NCI-H69 (cell line): ENCODE data around the gene WNT8B.

Source experiments
- DNase-seq: peaks from one replicate; lab custom pipeline; 2025; lab: John Stamatoyannopoulos, UW

Gene WNT8B, protein sequence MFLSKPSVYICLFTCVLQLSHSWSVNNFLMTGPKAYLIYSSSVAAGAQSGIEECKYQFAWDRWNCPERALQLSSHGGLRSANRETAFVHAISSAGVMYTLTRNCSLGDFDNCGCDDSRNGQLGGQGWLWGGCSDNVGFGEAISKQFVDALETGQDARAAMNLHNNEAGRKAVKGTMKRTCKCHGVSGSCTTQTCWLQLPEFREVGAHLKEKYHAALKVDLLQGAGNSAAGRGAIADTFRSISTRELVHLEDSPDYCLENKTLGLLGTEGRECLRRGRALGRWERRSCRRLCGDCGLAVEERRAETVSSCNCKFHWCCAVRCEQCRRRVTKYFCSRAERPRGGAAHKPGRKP

DNA sequence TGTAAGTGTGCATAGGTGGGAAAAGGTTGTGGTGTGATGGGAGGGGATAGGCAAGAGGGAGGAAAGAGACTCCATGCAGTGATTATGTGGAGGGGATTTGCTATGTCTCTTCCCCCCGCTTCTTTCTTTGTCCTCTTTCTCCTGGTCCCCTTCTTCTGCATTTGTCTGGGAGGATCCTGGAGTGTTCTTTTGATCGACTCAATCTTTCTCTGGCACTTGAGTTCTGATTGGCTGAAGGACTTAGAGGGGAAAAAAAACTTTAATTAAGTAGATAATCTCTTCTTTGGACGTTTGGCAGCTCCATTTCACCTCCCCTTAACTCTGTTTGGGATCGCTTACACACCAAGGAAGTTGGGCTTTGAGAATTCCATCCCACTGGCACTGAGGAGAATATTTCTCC lies at the start of gene WNT8B:
WNT8B (plus strand) TSS at position 301 of the 400 bp plus-strand sequence. CDS start 160 bp downstream, outside the sequence.
- no peak for DNase-seq

DNA sequence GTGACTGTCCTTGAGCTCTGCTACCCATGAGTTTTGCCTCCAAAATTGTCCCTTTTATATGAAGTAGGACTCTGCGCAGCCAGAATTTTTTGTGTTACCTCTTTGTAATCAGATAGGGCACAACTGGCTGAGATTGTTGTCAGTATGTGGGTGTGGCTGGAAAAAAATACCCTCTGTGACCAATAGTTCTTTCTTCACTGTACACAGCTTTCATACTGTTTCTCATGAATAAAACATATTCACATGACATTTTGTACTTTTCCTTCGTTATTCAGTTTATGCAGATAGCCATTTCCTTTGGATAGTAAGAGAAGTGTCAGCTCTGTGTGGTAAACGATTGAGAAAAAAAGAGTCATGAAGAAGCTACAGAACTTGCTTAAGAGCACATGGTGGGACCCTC lies 49.6 kb upstream of the WNT8B start:
- DNase-seq, result no peak

DNA sequence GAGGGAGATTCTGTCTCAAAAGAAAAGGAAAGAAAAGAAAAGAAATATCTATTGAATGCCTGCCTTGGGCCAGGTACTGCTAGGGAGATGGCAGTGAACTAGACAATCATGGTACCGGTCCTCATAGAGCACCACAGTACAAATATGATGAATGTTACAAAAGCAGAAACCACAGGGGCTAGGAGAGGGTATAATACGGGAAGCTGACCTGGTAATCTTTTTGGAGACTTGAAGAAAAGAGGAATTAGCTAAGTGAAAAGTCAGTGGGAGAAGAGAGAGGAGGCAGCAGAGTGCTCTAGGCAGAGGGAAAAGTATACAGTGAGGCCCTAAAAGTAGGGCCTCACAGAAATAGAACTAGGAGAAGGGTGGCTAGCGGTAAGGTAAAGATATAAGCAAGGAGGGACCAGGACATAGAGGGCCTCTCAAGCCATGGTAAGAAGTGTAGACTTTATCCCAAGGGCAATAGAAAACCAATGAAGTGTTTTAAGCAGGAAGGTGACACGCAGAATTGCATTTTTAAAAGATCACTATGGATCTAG lies 42.8 kb upstream of the WNT8B start:
- DNase-seq, result no peak

DNA sequence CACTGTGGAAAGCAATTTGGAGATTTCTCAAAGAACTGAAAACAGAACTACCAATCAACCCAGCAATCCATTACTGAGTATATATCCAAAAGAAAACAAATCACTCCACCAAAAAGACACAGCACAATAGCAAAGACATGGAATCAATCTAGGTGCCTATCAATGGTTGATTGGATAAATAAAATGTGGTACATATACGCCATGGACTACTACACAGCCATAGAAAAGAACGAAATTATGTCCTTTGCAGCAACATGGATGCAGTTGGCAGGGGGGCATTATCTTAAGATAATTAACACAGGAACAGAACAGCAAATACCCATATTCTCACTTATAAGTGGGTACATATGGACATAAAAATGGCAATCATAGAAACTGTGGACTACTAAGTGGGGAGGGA lies 35.4 kb upstream of the WNT8B start:
- no peak for DNase-seq

DNA sequence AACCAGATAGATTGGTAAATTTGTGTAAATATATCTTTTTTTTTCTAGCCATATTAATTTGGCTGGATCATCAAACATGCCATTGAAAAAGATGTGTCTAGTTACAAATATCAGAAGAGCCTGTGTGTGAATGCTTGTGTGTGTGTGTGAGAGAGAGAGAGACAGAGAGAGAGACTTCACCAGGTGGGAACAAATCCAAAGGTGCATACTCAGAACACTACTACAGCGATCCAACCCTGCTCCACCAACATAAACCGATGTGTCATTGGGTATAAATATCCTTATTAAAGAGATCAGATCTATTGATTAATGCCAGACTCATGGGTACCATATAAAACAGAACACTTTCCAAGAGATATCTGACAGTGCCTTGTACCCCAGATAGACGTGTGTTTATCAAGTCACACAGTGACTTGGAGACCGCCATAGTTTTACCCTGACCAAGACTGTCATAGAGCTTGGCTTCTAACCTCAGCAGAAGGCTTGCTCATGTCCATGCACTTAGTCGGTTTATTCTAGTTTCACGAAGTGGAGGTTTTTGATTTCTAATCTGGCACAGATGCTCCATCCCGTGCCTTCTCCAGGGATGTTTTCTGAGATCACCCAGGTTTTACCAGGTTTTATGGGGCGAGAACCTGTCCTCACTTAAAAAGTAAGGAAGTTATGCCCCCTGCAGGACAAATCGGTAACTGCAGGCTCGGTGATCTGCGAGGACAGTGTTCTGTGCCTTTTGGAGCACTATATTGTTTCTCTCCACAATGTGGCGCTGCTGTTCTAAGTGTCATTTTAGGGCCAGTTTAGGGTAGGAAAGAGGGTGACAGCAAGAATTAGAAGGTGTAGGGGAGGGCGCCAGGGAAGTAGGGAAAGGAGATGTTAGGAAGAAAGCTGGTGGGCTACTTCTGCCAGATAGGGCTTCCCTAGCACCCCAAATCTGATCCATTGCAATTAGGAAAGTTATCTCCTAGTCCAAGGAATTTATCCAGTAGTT lies 29.3 kb upstream of the WNT8B start:
- peak; percentile 86 for DNase-seq

DNA sequence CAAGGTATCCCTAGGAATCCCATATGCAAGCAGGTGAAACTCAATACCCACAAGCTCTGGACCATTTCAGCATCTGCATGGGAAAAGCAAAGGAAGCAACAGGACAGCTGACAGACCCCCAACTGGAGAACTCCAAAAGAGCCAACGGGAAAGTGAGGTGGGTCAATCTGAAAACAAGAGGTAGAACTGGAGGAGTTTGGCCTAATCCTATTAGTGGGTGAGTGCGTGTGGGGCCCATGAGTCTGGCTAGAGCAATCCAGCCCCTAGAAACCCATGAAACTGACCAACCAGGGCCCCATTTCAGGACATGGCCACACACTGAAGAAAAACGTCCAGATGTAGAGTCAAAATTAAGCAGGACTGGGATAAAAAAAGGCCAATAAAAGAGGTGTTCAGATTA lies 26.6 kb upstream of the WNT8B start:
- no peak for DNase-seq

DNA sequence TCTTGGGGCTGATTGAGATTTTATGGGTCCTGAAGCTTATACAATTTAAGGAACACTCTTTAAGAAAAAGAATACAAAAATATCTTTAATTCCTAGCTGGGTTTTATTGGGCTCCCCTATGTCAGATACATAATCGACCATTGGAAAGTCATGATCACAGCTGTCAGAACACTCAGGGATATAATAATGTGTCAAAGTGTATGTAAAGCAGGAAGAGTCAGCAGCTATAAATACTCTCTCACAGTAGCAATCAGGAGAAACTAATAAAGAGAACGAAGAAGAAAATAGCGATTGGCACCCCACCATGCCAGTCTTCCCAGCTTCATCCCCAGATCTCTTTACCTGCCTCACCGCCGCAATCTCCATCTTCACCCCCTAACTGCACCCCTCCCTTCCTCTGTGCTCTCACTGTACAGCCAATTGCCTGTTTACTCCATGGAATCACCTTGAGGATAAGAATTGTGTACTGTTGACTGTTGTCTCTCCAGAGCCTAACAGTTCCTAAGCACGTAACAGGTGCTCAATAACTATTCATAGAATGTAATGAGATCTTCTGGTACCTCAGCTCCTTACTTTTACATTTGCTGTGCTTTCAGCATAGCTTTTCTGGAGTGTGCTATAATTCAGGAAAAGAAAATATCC lies 24.0 kb upstream of the WNT8B start:
- DNase-seq, result no peak

DNA sequence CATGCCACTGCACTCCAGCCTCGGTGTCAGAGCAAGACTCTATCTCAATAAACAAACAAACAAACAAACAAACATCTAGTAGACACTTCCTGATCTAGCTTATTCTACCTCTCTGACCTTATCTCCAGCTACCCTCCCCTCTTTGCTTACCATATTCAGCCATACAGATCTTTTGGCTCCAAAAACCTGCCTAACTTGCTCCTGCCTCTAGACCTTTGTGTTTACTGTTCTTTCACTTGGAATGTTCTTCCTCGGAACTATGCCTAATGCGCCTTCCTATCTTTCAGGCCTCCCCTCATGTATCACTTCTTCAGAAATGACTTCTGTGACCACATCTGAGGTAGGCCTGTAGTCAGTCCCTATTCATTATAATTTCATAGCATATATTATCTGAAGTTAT lies 20.3 kb upstream of the WNT8B start:
- no peak for DNase-seq

DNA sequence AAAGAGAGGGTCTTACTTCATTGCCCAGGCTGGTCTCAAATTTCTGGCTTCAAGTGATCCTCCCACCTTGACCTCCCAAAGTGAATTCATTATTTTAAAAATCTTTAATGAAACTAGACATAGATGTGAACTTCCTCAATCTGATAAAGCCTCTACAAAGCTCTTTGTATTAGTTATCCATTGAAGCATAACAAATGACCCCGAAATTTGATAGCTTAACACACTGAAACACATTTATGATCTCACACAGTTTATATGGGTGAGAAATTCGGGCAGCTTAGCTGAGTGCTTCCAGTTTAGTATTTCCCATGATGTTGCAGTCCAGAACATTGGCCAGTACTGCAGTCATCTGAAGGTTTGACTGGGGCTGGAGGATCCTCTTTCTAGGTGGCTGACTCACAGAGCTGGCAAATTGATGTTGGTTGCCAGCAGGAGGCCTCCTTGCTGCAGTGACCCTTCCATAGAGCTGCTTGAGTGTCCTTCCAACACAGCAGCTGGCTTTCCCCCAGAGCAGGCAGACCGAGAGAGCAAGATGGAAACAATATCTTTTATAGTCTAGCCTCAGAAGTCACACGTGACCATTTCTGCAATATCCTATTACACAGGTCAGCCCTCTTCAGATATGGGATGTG lies 16.6 kb upstream of the WNT8B start:
- DNase-seq, result no peak

DNA sequence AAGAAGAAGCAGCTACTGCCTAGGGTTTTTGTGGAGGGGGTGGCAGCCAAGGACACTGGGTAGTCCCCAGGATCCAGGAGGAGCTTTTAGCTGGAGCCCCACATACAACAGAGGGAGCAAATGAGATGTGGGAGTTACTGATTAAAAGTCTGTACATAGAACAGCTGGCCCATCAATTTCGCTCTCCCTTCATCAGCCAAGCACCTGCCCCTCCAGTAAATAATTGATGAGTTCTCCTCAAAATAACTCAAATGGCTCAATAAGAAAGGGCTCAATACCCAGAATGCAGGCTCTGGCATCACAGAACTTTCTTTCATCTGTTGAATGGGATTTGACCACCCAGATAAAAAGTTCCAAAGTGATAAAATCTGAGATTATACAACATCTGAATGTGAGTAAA lies 15.1 kb upstream of the WNT8B start:
- no peak for DNase-seq

DNA sequence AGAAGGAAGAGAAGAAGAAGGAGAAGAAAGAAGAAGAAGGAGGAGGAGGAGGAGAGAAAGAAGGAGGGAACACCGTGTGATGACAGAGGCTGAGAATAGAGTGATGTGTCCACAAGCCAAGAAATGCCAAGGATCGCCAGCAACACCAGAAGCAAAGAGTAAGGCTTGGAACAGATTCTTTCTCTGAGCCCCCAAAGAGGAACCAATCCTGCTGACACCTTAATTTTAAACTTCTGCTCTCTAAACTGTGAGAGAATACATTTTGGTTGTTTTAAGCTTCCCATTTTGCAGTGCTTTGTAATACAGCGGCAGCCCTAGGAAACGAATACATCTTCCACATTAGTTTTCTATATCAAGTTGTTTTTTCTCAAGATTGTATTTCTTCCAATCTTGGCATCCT lies 13.9 kb upstream of the WNT8B start:
- DNase-seq, result no peak

DNA sequence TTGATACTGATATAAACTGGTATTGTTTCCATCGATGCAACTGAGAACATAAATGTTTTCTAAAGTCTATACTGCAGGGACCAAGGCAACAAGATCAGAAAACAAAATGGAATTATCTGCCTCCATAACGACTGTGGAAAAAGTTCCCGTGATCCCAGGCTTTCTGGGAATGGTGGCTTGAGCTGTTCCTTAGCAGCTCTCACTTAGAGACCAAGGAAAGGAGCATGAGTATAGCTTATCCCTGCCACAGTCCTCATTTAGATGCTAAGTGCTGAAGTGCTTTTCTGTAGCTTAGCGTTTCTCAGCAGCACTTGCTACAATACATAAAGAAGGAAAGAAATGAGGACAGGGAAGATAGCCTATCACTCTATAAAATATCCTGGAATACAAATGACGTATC lies 5.5 kb downstream of the WNT8B start:
- no peak for DNase-seq

DNA sequence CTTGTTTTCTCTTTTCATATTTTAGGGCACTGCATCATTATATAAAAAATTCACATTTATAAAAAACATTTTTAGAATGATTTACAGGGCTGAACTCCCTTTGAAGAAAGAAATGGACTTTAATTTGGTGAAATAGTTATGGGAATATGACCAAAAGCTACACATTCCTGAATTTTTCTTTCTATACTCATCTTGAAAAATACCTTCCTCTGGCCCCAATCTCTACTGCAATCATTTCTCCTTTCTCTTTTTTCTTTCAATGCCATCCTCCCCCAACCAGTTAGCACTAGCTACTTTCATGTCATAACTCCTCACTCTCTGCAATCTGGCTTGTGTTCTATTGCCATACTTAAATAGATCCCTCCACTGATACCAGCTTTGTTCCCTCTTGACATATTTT lies 6.2 kb downstream of the WNT8B start:
- no peak for DNase-seq

DNA sequence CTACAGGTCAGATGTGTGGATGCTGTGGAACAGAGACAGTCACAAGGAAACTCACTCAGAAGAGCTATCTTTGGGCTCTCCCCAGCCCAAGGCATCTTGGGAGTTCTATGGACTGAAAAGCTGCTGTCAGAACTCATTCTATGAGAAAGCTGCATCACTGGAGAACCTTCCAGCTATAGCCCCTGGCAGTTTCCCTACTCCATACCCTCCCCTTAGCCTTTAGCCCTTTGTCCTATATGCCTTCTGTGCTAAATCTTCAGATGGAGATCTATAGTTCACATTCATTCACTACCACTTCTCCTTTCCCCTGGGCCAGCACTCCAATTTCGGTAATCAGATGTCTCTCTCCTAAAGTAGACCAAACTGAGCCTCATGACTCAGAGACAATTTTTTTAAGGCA lies 6.9 kb downstream of the WNT8B start:
- no peak for DNase-seq

DNA sequence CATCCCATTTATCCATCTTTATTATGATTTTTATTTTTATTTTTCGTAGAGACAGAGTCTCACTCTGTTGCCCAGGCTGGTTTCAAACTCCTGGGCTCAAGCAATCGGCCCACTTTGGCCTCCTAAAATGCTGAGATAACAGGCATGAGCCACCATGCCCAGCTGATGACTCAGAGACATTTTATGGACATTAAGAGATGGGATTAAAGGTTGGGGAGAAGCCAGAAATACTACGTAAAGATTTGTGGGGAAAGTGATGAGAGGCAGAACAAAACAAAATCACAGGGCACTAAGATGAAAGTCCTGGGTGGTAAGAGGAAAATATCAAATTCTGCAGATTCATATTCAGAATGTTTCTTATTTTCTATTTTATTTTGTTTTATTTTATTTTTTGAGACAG lies 7.6 kb downstream of the WNT8B start:
- DNase-seq, result no peak

DNA sequence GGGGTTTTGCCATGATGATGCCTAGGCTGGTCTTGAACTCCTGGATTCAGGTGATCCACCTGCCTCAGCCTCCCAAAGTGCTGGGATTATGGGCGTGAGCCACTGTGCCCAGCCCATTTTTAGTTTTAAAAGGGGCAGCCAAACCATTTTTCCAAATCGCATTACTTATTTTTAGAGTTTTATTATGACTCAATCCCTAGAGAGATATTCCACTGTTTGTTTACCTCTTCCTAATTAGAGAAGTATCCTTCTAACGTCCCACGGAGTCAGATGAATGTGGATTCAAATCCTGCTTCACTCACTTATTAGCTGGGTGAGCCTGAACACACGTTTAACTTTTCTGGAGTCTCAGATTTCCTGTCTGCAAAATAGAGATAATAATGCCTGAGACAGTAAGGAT lies 15.2 kb downstream of the WNT8B start:
- no peak for DNase-seq

DNA sequence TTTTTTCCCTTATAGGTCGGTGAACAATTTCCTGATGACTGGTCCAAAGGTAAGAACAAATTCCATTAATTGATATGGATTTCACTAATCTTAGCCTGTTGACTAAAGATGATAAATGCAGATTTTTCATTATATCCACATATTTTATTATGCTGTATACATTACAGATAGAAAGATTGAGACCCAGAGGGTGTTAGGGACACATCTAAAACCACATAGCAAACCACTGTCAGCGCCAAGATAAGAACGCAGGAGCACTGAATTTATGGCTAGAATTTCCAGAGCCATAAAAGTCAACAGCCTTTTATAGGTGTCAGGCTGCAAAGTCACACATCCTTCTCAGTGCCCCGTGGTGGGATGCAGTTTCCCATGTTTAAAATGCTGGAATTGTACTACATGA lies 16.2 kb downstream of the WNT8B start:
- DNase-seq, result no peak

DNA sequence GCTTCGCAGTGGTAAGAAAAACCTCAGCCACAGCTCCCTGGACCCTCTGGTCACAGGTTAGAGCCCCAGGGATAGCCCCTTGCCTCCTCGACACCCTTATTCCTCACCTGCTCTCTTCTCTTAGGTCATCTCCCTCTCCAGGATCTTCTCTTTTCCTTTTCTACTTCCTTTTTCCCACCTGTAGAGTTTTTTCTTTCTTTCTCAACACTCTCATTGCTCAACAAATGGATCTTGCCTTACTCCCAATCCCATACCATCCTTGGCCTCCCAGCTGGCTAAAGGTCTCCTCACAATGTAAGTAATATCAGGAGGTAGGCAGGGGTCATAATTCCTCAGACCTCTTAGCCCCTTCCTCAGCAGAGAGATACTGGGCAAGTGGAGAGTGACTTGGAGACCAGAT lies 17.2 kb downstream of the WNT8B start:
- DNase-seq, result no peak

DNA sequence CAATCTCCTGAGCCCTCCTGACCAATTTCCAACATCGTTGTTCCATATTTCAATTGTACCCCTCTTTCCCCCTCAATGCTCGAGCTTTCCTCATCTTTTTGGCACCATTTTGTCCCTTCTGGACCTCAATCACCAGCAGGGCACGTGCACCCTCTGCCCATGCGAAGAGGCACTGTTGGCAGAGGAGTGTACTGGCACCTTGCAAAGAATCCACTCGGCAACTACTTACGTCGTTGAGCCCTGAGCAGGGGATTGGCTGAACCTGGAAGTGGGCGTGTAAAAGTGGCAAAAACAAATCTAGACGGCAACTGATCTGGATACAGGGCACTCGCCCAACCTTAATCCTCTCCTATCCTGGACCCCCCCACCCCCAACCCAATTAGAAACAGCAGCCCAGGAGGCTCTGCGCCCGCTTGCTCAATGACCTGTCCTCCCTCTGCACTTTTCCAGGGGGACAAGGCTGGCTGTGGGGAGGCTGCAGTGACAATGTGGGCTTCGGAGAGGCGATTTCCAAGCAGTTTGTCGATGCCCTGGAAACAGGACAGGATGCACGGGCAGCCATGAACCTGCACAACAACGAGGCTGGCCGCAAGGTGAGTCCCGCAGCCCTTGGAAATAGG lies 18.8 kb downstream of the WNT8B start:
- DNase-seq, result peak; percentile 75

DNA sequence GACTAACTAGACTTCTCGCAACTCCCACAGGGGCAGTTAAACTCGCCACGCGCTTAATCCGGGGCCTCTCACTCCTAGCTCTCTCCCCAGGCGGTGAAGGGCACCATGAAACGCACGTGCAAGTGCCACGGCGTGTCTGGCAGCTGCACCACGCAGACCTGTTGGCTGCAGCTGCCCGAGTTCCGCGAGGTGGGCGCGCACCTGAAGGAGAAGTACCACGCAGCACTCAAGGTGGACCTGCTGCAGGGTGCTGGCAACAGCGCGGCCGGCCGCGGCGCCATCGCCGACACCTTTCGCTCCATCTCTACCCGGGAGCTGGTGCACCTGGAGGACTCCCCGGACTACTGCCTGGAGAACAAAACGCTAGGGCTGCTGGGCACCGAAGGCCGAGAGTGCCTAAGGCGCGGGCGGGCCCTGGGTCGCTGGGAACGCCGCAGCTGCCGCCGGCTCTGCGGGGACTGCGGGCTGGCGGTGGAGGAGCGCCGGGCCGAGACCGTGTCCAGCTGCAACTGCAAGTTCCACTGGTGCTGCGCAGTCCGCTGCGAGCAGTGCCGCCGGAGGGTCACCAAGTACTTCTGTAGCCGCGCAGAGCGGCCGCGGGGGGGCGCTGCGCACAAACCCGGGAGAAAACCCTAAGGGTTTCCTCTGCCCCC lies 19.5 kb downstream of the WNT8B start:
- DNase-seq, result peak; percentile 73

DNA sequence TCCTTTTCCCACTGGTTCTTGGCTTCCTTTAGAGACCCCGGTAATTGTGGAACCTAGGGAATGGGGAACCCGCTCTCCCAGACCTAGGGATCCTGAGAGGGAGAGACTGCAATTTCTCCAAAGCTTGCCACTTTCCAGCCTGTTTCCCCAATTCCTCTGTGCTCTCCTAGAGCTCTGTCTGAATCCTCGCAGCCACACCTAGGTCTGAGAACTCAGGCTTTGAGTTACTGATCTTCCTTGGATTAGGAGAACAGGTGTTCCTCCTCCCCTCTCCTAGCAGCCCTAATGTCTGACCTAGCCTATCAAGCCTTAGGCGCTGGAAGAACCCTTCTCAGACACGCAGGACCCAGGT lies 20.0 kb downstream of the WNT8B start:
- DNase-seq, result peak; percentile 46
